GM12878 (cell line): Measurements from ENCODE around the gene STK16. TPM values are rescaled to one million over a fixed set of nuclear protein-coding genes. Genes with fewer than 3 reads are reported as not detected.

Source experiments
- ATAC-seq: fragments of 200-7000 bp; cut with Tn5 transposase; 3 replicates; pipeline ENCODE4 v1.9.1; 2020; ENCODE audit warnings: mild to moderate bottlenecking, moderate library complexity
- BruUV-seq: library from RNA; stranded (reverse); fragments of 400-500 nt; replicated peaks from 2 replicates; lab custom pipeline; 2021; lab: Mats Ljungman, UMichigan
- CTCF ChIA-PET: fragments of 300-600 bp; sonication (Branson Sonifier 250); formaldehyde crosslinking; extraction: SDS; loops from one replicate; lab custom pipeline; 2021; ENCODE audit warnings: inconsistent platforms; lab: Yijun Ruan, JAX
- POLR2A ChIA-PET: fragments of 350-600 bp; formaldehyde crosslinking; extraction: SDS; loops from one replicate; lab custom pipeline; 2021; ENCODE audit warnings: inconsistent platforms; lab: Charles Lee
- RAD21 ChIA-PET: fragments of 300-600 bp; sonication (Branson Sonifier 250); formaldehyde crosslinking; loops from one replicate; lab custom pipeline; 2023; ENCODE audit warnings: antibody characterized with exemption; ENCODE audit not compliant: unreplicated experiment; lab: Charles Lee
- SMC1A ChIA-PET: fragments of 300-600 bp; sonication (Branson Sonifier 250); formaldehyde crosslinking; loops from one replicate; lab custom pipeline; 2023; ENCODE audit not compliant: unreplicated experiment, uncharacterized antibody; lab: Charles Lee
- DNase-seq: peaks from one replicate; pipeline ENCODE4 v3.0.0-alpha.2; 2011; ENCODE audit warnings: low read depth, low spot score
- FAIRE-seq: peaks from 3 replicates; lab custom pipeline; 2011; peaks lifted over from hg19 to GRCh38; lab: Jason Lieb, UNC
- H2AFZ ChIP-seq: 2 replicates; pipeline ENCODE4 v1.6.0; 2011; ENCODE audit warnings: low read depth, low read length, control low read depth; ENCODE audit not compliant: control insufficient read depth
- H3K27ac ChIP-seq: 2 replicates; pipeline ENCODE4 v1.5.1; 2011; ENCODE audit warnings: control low read depth; ENCODE audit not compliant: control insufficient read depth, insufficient read depth
- H3K27me3 ChIP-seq, 2 experiments: replicated peaks in 1 of 2; 2 replicates each; pipeline versions ENCODE4 v1.6.0 to v1.6.1; 2011; ENCODE audit warnings: low read length in 1 of 2; ENCODE audit not compliant: control insufficient read depth in 2 of 2, insufficient read depth in 2 of 2
- H3K36me3 ChIP-seq, 2 experiments: 2 replicates each; pipeline ENCODE4 v1.5.1; 2011; ENCODE audit warnings: low read length in 1 of 2; ENCODE audit not compliant: control insufficient read depth in 2 of 2, insufficient read depth in 2 of 2
- H3K4me1 ChIP-seq: 2 replicates; pipeline ENCODE4 v1.6.1; 2011; ENCODE audit warnings: mild to moderate bottlenecking, low read length, moderate library complexity, mixed read lengths; ENCODE audit not compliant: control insufficient read depth, insufficient read depth
- H3K4me2 ChIP-seq: 2 replicates; pipeline ENCODE4 v1.6.0; 2011; ENCODE audit warnings: control low read depth; ENCODE audit not compliant: control insufficient read depth, insufficient read depth
- H3K4me3 ChIP-seq: fragments of 200-600 bp; sonication (generic); 2 replicates; pipeline ENCODE4 v1.5.1; 2016
- H3K79me2 ChIP-seq: 2 replicates; pipeline ENCODE4 v1.6.0; 2011; ENCODE audit warnings: low read length; ENCODE audit not compliant: control insufficient read depth, insufficient read depth
- H3K9ac ChIP-seq: 2 replicates; pipeline ENCODE4 v1.8.0; 2011; ENCODE audit warnings: low read length, control low read depth, mixed read lengths; ENCODE audit not compliant: control insufficient read depth, insufficient read depth
- H3K9me3 ChIP-seq: replicated peaks from 3 replicates; pipeline ENCODE4 v1.5.1; 2011; ENCODE audit warnings: mild to moderate bottlenecking, low read length; ENCODE audit not compliant: control insufficient read depth, insufficient read depth
- H4K20me1 ChIP-seq: 2 replicates; pipeline ENCODE4 v1.6.0; 2011; ENCODE audit not compliant: control insufficient read depth, insufficient read depth
- ASH2L ChIP-seq: fragments of 300-600, 200-600 bp; sonication (generic); IDR thresholded peaks from 2 replicates; pipeline ENCODE4 v1.6.1; 2017; ENCODE audit warnings: low read depth, mild to moderate bottlenecking, borderline replicate concordance
- CHD1 ChIP-seq: IDR thresholded peaks from 2 replicates; pipeline ENCODE4 v1.6.1; 2012; ENCODE audit warnings: low read depth, low read length, improper control_type of control experiment
- CHD2 ChIP-seq: IDR thresholded peaks from 2 replicates; pipeline ENCODE4 v1.6.1; 2011; ENCODE audit warnings: low read depth, low read length, improper control_type of control experiment, borderline replicate concordance
- HDAC6 ChIP-seq: fragments of 200-600 bp; sonication (generic); IDR thresholded peaks from one replicate; pipeline ENCODE4 v1.8.0; 2017; ENCODE audit warnings: antibody characterized with exemption; ENCODE audit not compliant: unreplicated experiment
- IKZF1 ChIP-seq: fragments of 450-650 bp; conservative IDR thresholded peaks from 2 replicates; pipeline ENCODE4 v1.6.1; 2017; ENCODE audit warnings: antibody characterized with exemption, mild to moderate bottlenecking
- MTA3 ChIP-seq: IDR thresholded peaks from 2 replicates; pipeline ENCODE4 v1.6.1; 2012; ENCODE audit warnings: low read length, inconsistent platforms, borderline replicate concordance
- MYB ChIP-seq: fragments of 150-350 bp; IDR thresholded peaks from 2 replicates; pipeline ENCODE4 v1.6.1; 2014; ENCODE audit warnings: mild to moderate bottlenecking, low read depth, low read length, borderline replicate concordance
- MYC ChIP-seq: IDR thresholded peaks from 2 replicates; pipeline ENCODE4 v1.6.1; 2011; ENCODE audit warnings: mild to moderate bottlenecking, low read length, moderate library complexity, inconsistent platforms; ENCODE audit not compliant: insufficient read depth, insufficient replicate concordance, insufficient read length, severe bottlenecking
- NR2C1 ChIP-seq: fragments of 450-650 bp; IDR thresholded peaks from 2 replicates; pipeline ENCODE4 v1.6.1; 2017; ENCODE audit warnings: antibody characterized with exemption, mild to moderate bottlenecking, moderate library complexity
- NR2F1 ChIP-seq: fragments of 450-650 bp; conservative IDR thresholded peaks from 2 replicates; pipeline ENCODE4 v1.6.1; 2017; ENCODE audit warnings: mild to moderate bottlenecking
- POLR2AphosphoS5 ChIP-seq: IDR thresholded peaks from 2 replicates; pipeline ENCODE4 v1.6.1; 2011; ENCODE audit warnings: mild to moderate bottlenecking, low read length, inconsistent platforms
- SMAD1 ChIP-seq: fragments of 450-650 bp; IDR thresholded peaks from 2 replicates; pipeline ENCODE4 v1.6.1; 2018; ENCODE audit warnings: mild to moderate bottlenecking, low read depth; ENCODE audit not compliant: partially characterized antibody
- SMAD5 ChIP-seq: IDR thresholded peaks from 2 replicates; pipeline ENCODE4 v1.6.1; 2016; ENCODE audit warnings: antibody characterized with exemption, low read depth
- SP1 ChIP-seq: IDR thresholded peaks from one replicate; pipeline ENCODE4 v1.6.1; 2011; ENCODE audit warnings: low read depth, low read length
- ZBED1 ChIP-seq: IDR thresholded peaks from 2 replicates; pipeline ENCODE4 v1.6.1; 2016; ENCODE audit warnings: borderline replicate concordance
- ZNF274 ChIP-seq: IDR thresholded peaks from one replicate; pipeline ENCODE4 v1.8.0; 2011; ENCODE audit not compliant: insufficient read length, insufficient read depth
- ZNF384 ChIP-seq: IDR thresholded peaks from 2 replicates; pipeline ENCODE4 v1.6.1; 2012; ENCODE audit warnings: low read depth, mild to moderate bottlenecking, low read length, improper control_type of control experiment, borderline replicate concordance
- ZZZ3 ChIP-seq: IDR thresholded peaks from 2 replicates; pipeline ENCODE4 v1.6.1; 2011; ENCODE audit warnings: low read depth; ENCODE audit not compliant: control insufficient read depth, insufficient read length
- WGBS: methylation state at CpG from one replicate; pipeline ENCODE4 v1.1.6; 2016; ENCODE audit warnings: low lambda C conversion rate; ENCODE audit not compliant: insufficient replicate concordance, insufficient coverage; ENCODE audit errors: missing lambda C conversion rate; 5-methylcytosine and 5-hydroxymethylcytosine counted together
- in situ Hi-C: fragments of 300-500 bp; cut with MboI; formaldehyde crosslinking; loops from 9 replicates; pipeline ENCODE4 v1.14.3; 2018; ENCODE audit warnings: mixed read lengths
- intact Hi-C: fragments of 100-400 bp; cut with micrococcal nuclease; formaldehyde crosslinking; loops from one replicate; pipeline ENCODE4 v1.14.2; 2022; ENCODE audit not compliant: unreplicated experiment
- polyA plus RNA-seq, 11 experiments: library from polyadenylated mRNA; depleted of rRNA in 4 of 11; unstranded in 6 of 11; stranded (reverse) in 5 of 11; fragments of >200 nt; fragmentation: Nextera tagmentation in 4 of 11; fragmentation: Illumina TruSeq in 1 of 11; extraction: Ambion mirVana in 4 of 11; extraction: Trizol in 1 of 11; gene quantifications; 1 replicate in 1 of 11; 2 replicates in 10 of 11; pipeline versions ENCODE4 v1.2.1 to v1.2.3, GENCODE V29; 2011 to 2016; ENCODE audit warnings: inconsistent platforms in 2 of 11, missing spikeins in 2 of 11, low read depth in 1 of 11
- total RNA-seq, 4 experiments: library from RNA; depleted of rRNA in 3 of 4; stranded (reverse); fragments of >200 nt in 3 of 4; fragmentation: Illumina TruSeq in 1 of 4; extraction: Trizol in 1 of 4; gene quantifications; 2 replicates each; pipeline versions ENCODE4 v1.2.1 to v1.2.3, GENCODE V29; 2013 to 2021
- TF ChIP-seq, protein P1 (sequence below): IDR thresholded peaks from 2 replicates; pipeline ENCODE4 v1.6.1; 2011; ENCODE audit warnings: low read depth, mild to moderate bottlenecking, low read length, moderate library complexity, borderline replicate concordance; ENCODE audit errors: extremely low read depth
- TF ChIP-seq, protein P2 (sequence below): IDR thresholded peaks from 2 replicates; pipeline ENCODE4 v1.6.1; 2011; ENCODE audit warnings: borderline replicate concordance, low read depth, mild to moderate bottlenecking, moderate library complexity, mixed read lengths, low read length; ENCODE audit not compliant: insufficient read depth; ENCODE audit errors: extremely low read length
- TF ChIP-seq, protein P3 (sequence below), 3 experiments: IDR thresholded peaks in 2 of 3; conservative IDR thresholded peaks in 1 of 3; 2 replicates each; pipeline ENCODE4 v1.5.1; 2011; ENCODE audit warnings: low read depth in 3 of 3, low read length in 3 of 3, mild to moderate bottlenecking in 3 of 3, control low read depth in 2 of 3, moderate library complexity in 2 of 3, inconsistent platforms in 1 of 3, mixed read lengths in 1 of 3; ENCODE audit not compliant: control insufficient read depth in 2 of 3, insufficient read depth in 1 of 3; ENCODE audit errors: extremely low read depth in 1 of 3

STK16 gene
- total and polyA plus RNA-seq, 10 of the 15 experiments (the other 5 are each of a cell fraction or from before 2014, with no cell fraction given), result 4.3 to 50.1 (median 17.9) TPM

- TF ChIP-seq SMAD5 (no peak), HDAC6 (no peak), MTA3 (no peak), MYC (no peak), ASH2L (no peak), SP1 (no peak), POLR2AphosphoS5 (no peak), CHD1 (no peak), MYB (no peak), ZBED1 (no peak), ZNF274 (no peak), NR2F1 (no peak; the same call in 1 of the 2 replicates), IKZF1 (no peak)
- TF ChIP-seq, protein P1, sequence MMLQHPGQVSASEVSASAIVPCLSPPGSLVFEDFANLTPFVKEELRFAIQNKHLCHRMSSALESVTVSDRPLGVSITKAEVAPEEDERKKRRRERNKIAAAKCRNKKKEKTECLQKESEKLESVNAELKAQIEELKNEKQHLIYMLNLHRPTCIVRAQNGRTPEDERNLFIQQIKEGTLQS, result no peak
Measured at GRCh38 chr2:219279916-219280516, 34.7 kb downstream of the STK16 start (continued).

- ChIA-PET POLR2A (interaction anchor here (0.9 to 7.0 kb wide), 6 partner anchors 8 to 105 kb away, joined by 3 to 160 read pairs (median 20); partner anchors contain the start of genes CNPPD1, GLB1L, STK16 and TUBA4A), CTCF (interaction anchor here (0.7 to 13.5 kb wide), 13 partner anchors 13 to 209 kb away, joined by 3 to 257 read pairs (median 4); partner anchors contain the start of genes GLB1L, STK16 and ZFAND2B), SMC1A (interaction anchor here (0.8 to 8.8 kb wide), 4 partner anchors 12 to 121 kb away, joined by 4 to 98 read pairs (median 51); partner anchors contain the start of genes GLB1L, STK16, TUBA4A and TUBA4B), RAD21 (interaction anchor here (1.1 to 5.9 kb wide), 3 partner anchors 13 to 110 kb away, joined by 3 to 78 read pairs (median 20); partner anchors contain the start of genes GLB1L and STK16)
- Histone ChIP-seq H3K27me3 (no peaks in the 10 kb centered on the region), H3K79me2 (peaks cover 6% of the 10 kb centered on the region), H3K27ac (no peak overlapping the region), H3K9ac (0 out of 2 replicates have a peak overlapping the region, but pooled peaks have one; percentile 73), H3K36me3 (no peaks in the 10 kb centered on the region; a peak in 1 of 4 replicates), H4K20me1 (no peaks in the 10 kb centered on the region), H3K9me3 (no peaks in the 10 kb centered on the region), H2AFZ (no peak overlapping the region), H3K4me3 (peak overlapping the region; percentile 66; the same call in 1 of the 2 replicates), H3K4me2 (peak overlapping the region; percentile 95), H3K4me1 (peaks cover 26% of the 10 kb centered on the region)
- BruUV-seq, result TSS peak; percentile 63
- WGBS, result 84% methylated on average over 4 of the region's 4 CpGs
- ATAC-seq (no peak), DNase-seq (no peak), FAIRE-seq (no peak)
- intact Hi-C loops (no loop called here), in situ Hi-C loops (no loop called here)
- no peak for TF ChIP-seq ZZZ3
- TF ChIP-seq CHD2, result no peak
- TF ChIP-seq, protein P2, sequence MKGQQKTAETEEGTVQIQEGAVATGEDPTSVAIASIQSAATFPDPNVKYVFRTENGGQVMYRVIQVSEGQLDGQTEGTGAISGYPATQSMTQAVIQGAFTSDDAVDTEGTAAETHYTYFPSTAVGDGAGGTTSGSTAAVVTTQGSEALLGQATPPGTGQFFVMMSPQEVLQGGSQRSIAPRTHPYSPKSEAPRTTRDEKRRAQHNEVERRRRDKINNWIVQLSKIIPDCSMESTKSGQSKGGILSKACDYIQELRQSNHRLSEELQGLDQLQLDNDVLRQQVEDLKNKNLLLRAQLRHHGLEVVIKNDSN, result no peak
- no peak for TF ChIP-seq NR2C1
- TF ChIP-seq SMAD1, result no peak
- TF ChIP-seq, protein P3, sequence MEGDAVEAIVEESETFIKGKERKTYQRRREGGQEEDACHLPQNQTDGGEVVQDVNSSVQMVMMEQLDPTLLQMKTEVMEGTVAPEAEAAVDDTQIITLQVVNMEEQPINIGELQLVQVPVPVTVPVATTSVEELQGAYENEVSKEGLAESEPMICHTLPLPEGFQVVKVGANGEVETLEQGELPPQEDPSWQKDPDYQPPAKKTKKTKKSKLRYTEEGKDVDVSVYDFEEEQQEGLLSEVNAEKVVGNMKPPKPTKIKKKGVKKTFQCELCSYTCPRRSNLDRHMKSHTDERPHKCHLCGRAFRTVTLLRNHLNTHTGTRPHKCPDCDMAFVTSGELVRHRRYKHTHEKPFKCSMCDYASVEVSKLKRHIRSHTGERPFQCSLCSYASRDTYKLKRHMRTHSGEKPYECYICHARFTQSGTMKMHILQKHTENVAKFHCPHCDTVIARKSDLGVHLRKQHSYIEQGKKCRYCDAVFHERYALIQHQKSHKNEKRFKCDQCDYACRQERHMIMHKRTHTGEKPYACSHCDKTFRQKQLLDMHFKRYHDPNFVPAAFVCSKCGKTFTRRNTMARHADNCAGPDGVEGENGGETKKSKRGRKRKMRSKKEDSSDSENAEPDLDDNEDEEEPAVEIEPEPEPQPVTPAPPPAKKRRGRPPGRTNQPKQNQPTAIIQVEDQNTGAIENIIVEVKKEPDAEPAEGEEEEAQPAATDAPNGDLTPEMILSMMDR (IDR thresholded peaks at IDR 0.05 in 2 of 3, conservative IDR thresholded peaks at IDR 0.05 in 1 of 3; ENCODE audit: control insufficient read depth in 2 of 3, extremely low read depth in 1 of 3, insufficient read depth in 1 of 3, low read depth in 3 of 3, low read length in 3 of 3), result no peak
- no peak for TF ChIP-seq MYB
- no peak for TF ChIP-seq ZNF384
Measured at GRCh38 chr2:219280651-219281050, 35.4 kb downstream of the STK16 start.
